GM12878 (cell line): ENCODE measurements around the gene CREBBP. TPM values are rescaled to one million over a fixed set of nuclear protein-coding genes. Genes with fewer than 3 reads are reported as not detected.

Experiments used
- ATAC-seq: fragments of 200-7000 bp; cut with Tn5 transposase; 3 replicates; pipeline ENCODE4 v1.9.1; 2020; ENCODE audit warnings: mild to moderate bottlenecking, moderate library complexity
- BruUV-seq: library from RNA; stranded (reverse); fragments of 400-500 nt; replicated peaks from 2 replicates; lab custom pipeline; 2021; lab: Mats Ljungman, UMichigan
- CTCF ChIA-PET: fragments of 300-600 bp; sonication (Branson Sonifier 250); formaldehyde crosslinking; extraction: SDS; loops from one replicate; lab custom pipeline; 2021; ENCODE audit warnings: inconsistent platforms; lab: Yijun Ruan, JAX
- POLR2A ChIA-PET: fragments of 350-600 bp; formaldehyde crosslinking; extraction: SDS; loops from one replicate; lab custom pipeline; 2021; ENCODE audit warnings: inconsistent platforms; lab: Charles Lee
- RAD21 ChIA-PET: fragments of 300-600 bp; sonication (Branson Sonifier 250); formaldehyde crosslinking; loops from one replicate; lab custom pipeline; 2023; ENCODE audit warnings: antibody characterized with exemption; ENCODE audit not compliant: unreplicated experiment; lab: Charles Lee
- SMC1A ChIA-PET: fragments of 300-600 bp; sonication (Branson Sonifier 250); formaldehyde crosslinking; loops from one replicate; lab custom pipeline; 2023; ENCODE audit not compliant: unreplicated experiment, uncharacterized antibody; lab: Charles Lee
- DNase-seq: peaks from one replicate; pipeline ENCODE4 v3.0.0-alpha.2; 2011; ENCODE audit warnings: low read depth, low spot score
- FAIRE-seq: peaks from 3 replicates; lab custom pipeline; 2011; peaks lifted over from hg19 to GRCh38; lab: Jason Lieb, UNC
- H2AFZ ChIP-seq: 2 replicates; pipeline ENCODE4 v1.6.0; 2011; ENCODE audit warnings: low read depth, low read length, control low read depth; ENCODE audit not compliant: control insufficient read depth
- H3K27ac ChIP-seq: 2 replicates; pipeline ENCODE4 v1.5.1; 2011; ENCODE audit warnings: control low read depth; ENCODE audit not compliant: control insufficient read depth, insufficient read depth
- H3K27me3 ChIP-seq, 2 experiments: replicated peaks in 1 of 2; 2 replicates each; pipeline versions ENCODE4 v1.6.0 to v1.6.1; 2011; ENCODE audit warnings: low read length in 1 of 2; ENCODE audit not compliant: control insufficient read depth in 2 of 2, insufficient read depth in 2 of 2
- H3K36me3 ChIP-seq, 2 experiments: 2 replicates each; pipeline ENCODE4 v1.5.1; 2011; ENCODE audit warnings: low read length in 1 of 2; ENCODE audit not compliant: control insufficient read depth in 2 of 2, insufficient read depth in 2 of 2
- H3K4me1 ChIP-seq: 2 replicates; pipeline ENCODE4 v1.6.1; 2011; ENCODE audit warnings: mild to moderate bottlenecking, low read length, moderate library complexity, mixed read lengths; ENCODE audit not compliant: control insufficient read depth, insufficient read depth
- H3K4me2 ChIP-seq: 2 replicates; pipeline ENCODE4 v1.6.0; 2011; ENCODE audit warnings: control low read depth; ENCODE audit not compliant: control insufficient read depth, insufficient read depth
- H3K4me3 ChIP-seq: fragments of 200-600 bp; sonication (generic); 2 replicates; pipeline ENCODE4 v1.5.1; 2016
- H3K79me2 ChIP-seq: 2 replicates; pipeline ENCODE4 v1.6.0; 2011; ENCODE audit warnings: low read length; ENCODE audit not compliant: control insufficient read depth, insufficient read depth
- H3K9ac ChIP-seq: 2 replicates; pipeline ENCODE4 v1.8.0; 2011; ENCODE audit warnings: low read length, control low read depth, mixed read lengths; ENCODE audit not compliant: control insufficient read depth, insufficient read depth
- H3K9me3 ChIP-seq: replicated peaks from 3 replicates; pipeline ENCODE4 v1.5.1; 2011; ENCODE audit warnings: mild to moderate bottlenecking, low read length; ENCODE audit not compliant: control insufficient read depth, insufficient read depth
- H4K20me1 ChIP-seq: 2 replicates; pipeline ENCODE4 v1.6.0; 2011; ENCODE audit not compliant: control insufficient read depth, insufficient read depth
- BCL3 ChIP-seq: IDR thresholded peaks from 2 replicates; pipeline ENCODE4 v1.6.1; 2011; ENCODE audit warnings: borderline replicate concordance, low read depth, mild to moderate bottlenecking, moderate library complexity, low read length; ENCODE audit not compliant: insufficient read depth, poor library complexity, severe bottlenecking
- CBX3 ChIP-seq: fragments of 200-600 bp; sonication (generic); IDR thresholded peaks from 2 replicates; pipeline ENCODE4 v1.6.1; 2016; ENCODE audit warnings: low read depth, borderline replicate concordance
- CHD1 ChIP-seq: IDR thresholded peaks from 2 replicates; pipeline ENCODE4 v1.6.1; 2012; ENCODE audit warnings: low read depth, low read length, improper control_type of control experiment
- HDGF ChIP-seq: fragments of 450-650 bp; IDR thresholded peaks from 2 replicates; pipeline ENCODE4 v1.6.1; 2016; ENCODE audit warnings: antibody characterized with exemption
- LARP7 ChIP-seq: fragments of 450-650 bp; IDR thresholded peaks from 2 replicates; pipeline ENCODE4 v1.6.1; 2017; ENCODE audit warnings: mild to moderate bottlenecking
- MYB ChIP-seq: fragments of 150-350 bp; IDR thresholded peaks from 2 replicates; pipeline ENCODE4 v1.6.1; 2014; ENCODE audit warnings: mild to moderate bottlenecking, low read depth, low read length, borderline replicate concordance
- SIX5 ChIP-seq: IDR thresholded peaks from 2 replicates; pipeline ENCODE4 v1.6.1; 2011; ENCODE audit warnings: mild to moderate bottlenecking, low read depth, low read length, moderate library complexity; ENCODE audit not compliant: severe bottlenecking
- STAT3 ChIP-seq: IDR thresholded peaks from 2 replicates; pipeline ENCODE4 v1.6.1; 2011; ENCODE audit warnings: low read depth, low read length, improper control_type of control experiment
- ZNF384 ChIP-seq: IDR thresholded peaks from 2 replicates; pipeline ENCODE4 v1.6.1; 2012; ENCODE audit warnings: low read depth, mild to moderate bottlenecking, low read length, improper control_type of control experiment, borderline replicate concordance
- ZZZ3 ChIP-seq: IDR thresholded peaks from 2 replicates; pipeline ENCODE4 v1.6.1; 2011; ENCODE audit warnings: low read depth; ENCODE audit not compliant: control insufficient read depth, insufficient read length
- WGBS: methylation state at CpG from one replicate; pipeline ENCODE4 v1.1.6; 2016; ENCODE audit warnings: low lambda C conversion rate; ENCODE audit not compliant: insufficient replicate concordance, insufficient coverage; ENCODE audit errors: missing lambda C conversion rate; 5-methylcytosine and 5-hydroxymethylcytosine counted together
- in situ Hi-C: fragments of 300-500 bp; cut with MboI; formaldehyde crosslinking; loops from 9 replicates; pipeline ENCODE4 v1.14.3; 2018; ENCODE audit warnings: mixed read lengths
- intact Hi-C: fragments of 100-400 bp; cut with micrococcal nuclease; formaldehyde crosslinking; loops from one replicate; pipeline ENCODE4 v1.14.2; 2022; ENCODE audit not compliant: unreplicated experiment
- polyA plus RNA-seq, 11 experiments: library from polyadenylated mRNA; depleted of rRNA in 4 of 11; unstranded in 6 of 11; stranded (reverse) in 5 of 11; fragments of >200 nt; fragmentation: Nextera tagmentation in 4 of 11; fragmentation: Illumina TruSeq in 1 of 11; extraction: Ambion mirVana in 4 of 11; extraction: Trizol in 1 of 11; gene quantifications; 1 replicate in 1 of 11; 2 replicates in 10 of 11; pipeline versions ENCODE4 v1.2.1 to v1.2.3, GENCODE V29; 2011 to 2016; ENCODE audit warnings: inconsistent platforms in 2 of 11, missing spikeins in 2 of 11, low read depth in 1 of 11
- total RNA-seq, 4 experiments: library from RNA; depleted of rRNA in 3 of 4; stranded (reverse); fragments of >200 nt in 3 of 4; fragmentation: Illumina TruSeq in 1 of 4; extraction: Trizol in 1 of 4; gene quantifications; 2 replicates each; pipeline versions ENCODE4 v1.2.1 to v1.2.3, GENCODE V29; 2013 to 2021

The CREBBP gene
- total and polyA plus RNA-seq, 10 of the 15 experiments (the other 5 are each of a cell fraction or from before 2014, with no cell fraction given): 3.4 to 32.7 (median 7.9) TPM

GRCh38 chr16:3859889-3860288 is 20.6 kb downstream of the CREBBP start:
- Histone ChIP-seq H2AFZ (no peak overlapping the region), H3K27me3 (no peaks in the 10 kb centered on the region), H3K9ac (no peak overlapping the region), H3K4me3 (no peak overlapping the region), H3K27ac (no peak overlapping the region), H3K4me2 (no peak overlapping the region), H3K79me2 (peaks cover 90% of the 10 kb centered on the region), H4K20me1 (peaks cover 6% of the 10 kb centered on the region)
- in situ Hi-C loops (no loop called here), intact Hi-C loops (loop anchor here (5.0 kb wide), 2 partner anchors 43 to 73 kb away; no protein-coding TSS in a partner anchor)
- no peak for ATAC-seq
- FAIRE-seq: no peak
- SMC1A ChIA-PET: interaction anchor here (0.6 to 13.4 kb wide), 4 partner anchors 11 to 240 kb away, joined by 3 to 160 read pairs (median 18); no protein-coding TSS in a partner anchor
- DNase-seq: no peak
- no TSS peak for BruUV-seq
- 73% methylated on average over 7 of the region's 7 CpGs for WGBS
- POLR2A ChIA-PET: interaction anchor here (1.0 to 1.1 kb wide), 2 partner anchors 19 to 65 kb away, joined by 3 to 4 read pairs; no protein-coding TSS in a partner anchor
- CTCF ChIA-PET: interaction anchor here (0.6 to 3.0 kb wide), 2 partner anchors 19 to 72 kb away, joined by 3 to 13 read pairs; no protein-coding TSS in a partner anchor
- TF ChIP-seq HDGF (no peak), LARP7 (no peak), STAT3 (no peak), ZNF384 (no peak), BCL3 (no peak), MYB (no peak), CHD1 (no peak), SIX5 (no peak), CBX3 (no peak), ZZZ3 (no peak)
- TF ChIP-seq, all 136 proteins: peak for 0
- H3K36me3 ChIP-seq: peaks cover 0 to 1% of the 10 kb centered on the region in 2 experiments; a peak in 2 of 4 replicates
- H3K9me3 ChIP-seq: no peaks in the 10 kb centered on the region
- RAD21 ChIA-PET: interaction anchor here (0.9 to 5.3 kb wide), 4 partner anchors 12 to 81 kb away, joined by 4 to 49 read pairs (median 4); no protein-coding TSS in a partner anchor
- peaks cover 66% of the 10 kb centered on the region for H3K4me1 ChIP-seq
